ENCODE data around the gene DEFB112. TPM values are rescaled to one million over a fixed set of nuclear protein-coding genes. Genes with fewer than 3 reads are reported as not detected.

DEFB112 gene
- total RNA-seq, 1 experiment from 2014 or later, result not detected

DNA sequence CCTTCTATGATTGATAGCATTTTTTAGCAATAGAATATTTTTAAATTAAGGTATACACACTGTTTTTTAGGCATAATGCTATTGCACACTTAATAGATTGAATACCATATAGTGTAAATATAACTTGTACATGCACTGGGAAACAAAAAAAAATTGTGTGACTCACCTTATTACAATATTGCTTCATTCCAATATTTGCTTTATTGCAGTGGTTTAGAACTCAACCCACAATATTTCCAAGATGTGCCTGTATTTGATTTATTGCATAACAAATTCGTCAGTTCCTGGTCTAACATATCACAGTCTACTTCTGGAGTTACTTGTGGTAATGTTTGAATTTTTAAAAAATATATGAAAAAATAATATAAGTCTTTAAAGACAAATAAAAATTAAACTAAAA is 41.9 kb upstream of the DEFB112 start:
- H3F3A ChIP-seq (ENCODE audit: insufficient read depth, low read depth), result no peaks in the 10 kb centered on the region
- ChIA-PET POLR2A (ENCODE audit: unreplicated experiment) (no interaction called here), CTCF (no interaction called here)
- H3K9me3 ChIP-seq (ENCODE audit: insufficient read depth, low read depth), result no peaks in the 10 kb centered on the region
- H3K4me2 ChIP-seq, result no peak overlapping the region
- peak in 1 of 2 experiments; percentile 36 for DNase-seq
- H3K4me3 ChIP-seq, result no peak overlapping the region
- no peaks in the 10 kb centered on the region for H3K36me3 ChIP-seq (ENCODE audit: low read depth)
- intact Hi-C loops (cut with micrococcal nuclease; ENCODE audit: unreplicated experiment), result no loop called here
- H4K20me1 ChIP-seq (ENCODE audit: insufficient read depth), result no peaks in the 10 kb centered on the region
- no peaks in the 10 kb centered on the region for H3K9me2 ChIP-seq (ENCODE audit: insufficient read depth)
- H3K27me3 ChIP-seq (ENCODE audit: insufficient read depth, low read depth), result no peaks in the 10 kb centered on the region
- H3K79me2 ChIP-seq (ENCODE audit: low read depth), result no peaks in the 10 kb centered on the region
- no peak overlapping the region for H2AFZ ChIP-seq
- no peak for TF ChIP-seq EZH2 (IDR thresholded peaks at IDR 0.05; ENCODE audit: low read depth)
- TF ChIP-seq, protein P1, sequence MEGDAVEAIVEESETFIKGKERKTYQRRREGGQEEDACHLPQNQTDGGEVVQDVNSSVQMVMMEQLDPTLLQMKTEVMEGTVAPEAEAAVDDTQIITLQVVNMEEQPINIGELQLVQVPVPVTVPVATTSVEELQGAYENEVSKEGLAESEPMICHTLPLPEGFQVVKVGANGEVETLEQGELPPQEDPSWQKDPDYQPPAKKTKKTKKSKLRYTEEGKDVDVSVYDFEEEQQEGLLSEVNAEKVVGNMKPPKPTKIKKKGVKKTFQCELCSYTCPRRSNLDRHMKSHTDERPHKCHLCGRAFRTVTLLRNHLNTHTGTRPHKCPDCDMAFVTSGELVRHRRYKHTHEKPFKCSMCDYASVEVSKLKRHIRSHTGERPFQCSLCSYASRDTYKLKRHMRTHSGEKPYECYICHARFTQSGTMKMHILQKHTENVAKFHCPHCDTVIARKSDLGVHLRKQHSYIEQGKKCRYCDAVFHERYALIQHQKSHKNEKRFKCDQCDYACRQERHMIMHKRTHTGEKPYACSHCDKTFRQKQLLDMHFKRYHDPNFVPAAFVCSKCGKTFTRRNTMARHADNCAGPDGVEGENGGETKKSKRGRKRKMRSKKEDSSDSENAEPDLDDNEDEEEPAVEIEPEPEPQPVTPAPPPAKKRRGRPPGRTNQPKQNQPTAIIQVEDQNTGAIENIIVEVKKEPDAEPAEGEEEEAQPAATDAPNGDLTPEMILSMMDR (conservative IDR thresholded peaks at IDR 0.05), result no peak
- no peaks in the 10 kb centered on the region for H3K4me1 ChIP-seq (replicated peaks; ENCODE audit: insufficient read depth)
- no TSS peak for BruUV-seq (replicated peaks)
- H3K27ac ChIP-seq, result no peak overlapping the region

DNA sequence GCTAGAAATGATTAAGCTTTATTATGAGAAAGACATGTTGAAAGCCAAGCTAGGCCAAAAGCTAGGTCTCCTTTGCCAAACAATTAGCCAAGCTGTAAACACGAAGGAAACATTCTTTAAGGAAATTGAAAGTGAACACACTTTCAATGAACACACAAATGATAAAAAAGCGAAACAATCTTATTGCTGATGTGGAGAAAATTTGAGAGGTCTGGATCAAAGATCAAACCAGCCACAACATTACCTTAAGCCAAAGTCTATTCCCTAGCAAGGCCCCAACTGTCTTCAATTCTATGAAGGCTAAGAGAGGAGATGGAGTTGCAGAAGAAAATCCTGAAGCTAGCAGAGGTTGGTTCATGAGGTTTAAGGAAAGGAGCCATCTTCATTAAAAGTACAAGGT is 40.2 kb upstream of the DEFB112 start:
- no peaks in the 10 kb centered on the region for H3K79me2 ChIP-seq (ENCODE audit: low read depth)
- ChIA-PET CTCF (interaction anchor here (0.7 kb wide), 1 partner anchor 512 kb away, joined by 7 read pairs; no protein-coding TSS in a partner anchor), POLR2A (ENCODE audit: unreplicated experiment) (no interaction called here)
- no peaks in the 10 kb centered on the region for H3K9me3 ChIP-seq (ENCODE audit: insufficient read depth, low read depth)
- BruUV-seq (replicated peaks), result no TSS peak
- no peak for DNase-seq
- H3K9me2 ChIP-seq (ENCODE audit: insufficient read depth), result no peaks in the 10 kb centered on the region
- no peaks in the 10 kb centered on the region for H3K27me3 ChIP-seq (ENCODE audit: insufficient read depth, low read depth)
- no peaks in the 10 kb centered on the region for H3K36me3 ChIP-seq (ENCODE audit: low read depth)
- H4K20me1 ChIP-seq (ENCODE audit: insufficient read depth), result no peaks in the 10 kb centered on the region
- no peak for TF ChIP-seq EZH2 (IDR thresholded peaks at IDR 0.05; ENCODE audit: low read depth)
- TF ChIP-seq, protein P1 (conservative IDR thresholded peaks at IDR 0.05), result no peak
- no peaks in the 10 kb centered on the region for H3K4me1 ChIP-seq (replicated peaks; ENCODE audit: insufficient read depth)
- H3F3A ChIP-seq (ENCODE audit: insufficient read depth, low read depth), result no peaks in the 10 kb centered on the region
- H3K4me2 ChIP-seq, result no peak overlapping the region
- no peak overlapping the region for H3K4me3 ChIP-seq
- no peak overlapping the region for H2AFZ ChIP-seq
- no peak overlapping the region for H3K27ac ChIP-seq
- intact Hi-C loops (cut with micrococcal nuclease; ENCODE audit: unreplicated experiment), result no loop called here

DNA sequence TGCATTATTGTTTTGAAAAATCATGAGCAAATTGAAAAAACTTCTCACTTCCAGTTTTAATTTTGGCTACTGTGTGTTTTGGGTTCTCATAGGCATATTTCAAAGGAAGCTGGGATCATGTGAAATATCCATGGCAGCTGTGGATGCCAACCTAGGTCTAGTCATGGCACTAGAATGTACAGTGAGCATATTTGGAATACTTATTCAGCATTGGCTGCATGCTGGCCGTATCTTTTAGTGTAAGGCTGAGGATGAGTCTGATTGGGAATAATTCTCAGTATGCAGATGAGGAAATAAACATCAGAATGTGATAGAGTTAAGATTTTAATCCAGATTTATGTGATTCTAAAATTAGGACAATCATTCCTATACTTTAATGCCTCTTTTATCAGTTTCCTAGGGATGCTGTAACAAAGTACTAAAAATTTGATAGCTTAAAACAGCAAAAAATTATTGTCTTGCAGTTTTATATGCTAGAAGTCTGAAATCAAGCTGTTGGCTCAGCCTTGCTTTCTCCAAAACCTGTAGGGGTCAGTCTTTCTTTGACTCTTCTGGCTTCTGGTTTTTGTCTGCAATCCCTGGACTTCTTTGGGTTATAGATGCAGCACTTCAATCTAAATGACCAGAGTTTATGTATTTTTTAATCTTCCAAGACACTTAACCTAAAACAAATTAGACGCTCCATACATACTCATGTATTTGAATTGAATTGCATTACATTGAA is 37.7 kb upstream of the DEFB112 start:
- Histone ChIP-seq H3K36me3 (ENCODE audit: low read depth) (no peaks in the 10 kb centered on the region), H3K4me3 (no peak overlapping the region), H3F3A (ENCODE audit: insufficient read depth, low read depth) (no peaks in the 10 kb centered on the region), H3K4me1 (replicated peaks; ENCODE audit: insufficient read depth) (no peaks in the 10 kb centered on the region), H3K27me3 (ENCODE audit: insufficient read depth, low read depth) (no peaks in the 10 kb centered on the region), H3K9me2 (ENCODE audit: insufficient read depth) (no peaks in the 10 kb centered on the region), H3K79me2 (ENCODE audit: low read depth) (no peaks in the 10 kb centered on the region), H4K20me1 (ENCODE audit: insufficient read depth) (no peaks in the 10 kb centered on the region), H3K4me2 (no peak overlapping the region), H3K27ac (no peak overlapping the region), H3K9me3 (ENCODE audit: insufficient read depth, low read depth) (no peaks in the 10 kb centered on the region), H2AFZ (no peak overlapping the region)
- DNase-seq, result peak in 1 of 2 experiments; percentile 10
- intact Hi-C loops (cut with micrococcal nuclease; ENCODE audit: unreplicated experiment), result no loop called here
- BruUV-seq (replicated peaks), result no TSS peak
- ChIA-PET CTCF (no interaction called here), POLR2A (ENCODE audit: unreplicated experiment) (interaction anchor here (0.7 kb wide), 1 partner anchor 7 kb away, joined by 3 read pairs; no protein-coding TSS in a partner anchor)
- TF ChIP-seq, protein P1 (conservative IDR thresholded peaks at IDR 0.05), result no peak
- TF ChIP-seq EZH2 (IDR thresholded peaks at IDR 0.05; ENCODE audit: low read depth), result no peak
